Measurements from ENCODE around the gene CCT6B.

Gene CCT6B, protein sequence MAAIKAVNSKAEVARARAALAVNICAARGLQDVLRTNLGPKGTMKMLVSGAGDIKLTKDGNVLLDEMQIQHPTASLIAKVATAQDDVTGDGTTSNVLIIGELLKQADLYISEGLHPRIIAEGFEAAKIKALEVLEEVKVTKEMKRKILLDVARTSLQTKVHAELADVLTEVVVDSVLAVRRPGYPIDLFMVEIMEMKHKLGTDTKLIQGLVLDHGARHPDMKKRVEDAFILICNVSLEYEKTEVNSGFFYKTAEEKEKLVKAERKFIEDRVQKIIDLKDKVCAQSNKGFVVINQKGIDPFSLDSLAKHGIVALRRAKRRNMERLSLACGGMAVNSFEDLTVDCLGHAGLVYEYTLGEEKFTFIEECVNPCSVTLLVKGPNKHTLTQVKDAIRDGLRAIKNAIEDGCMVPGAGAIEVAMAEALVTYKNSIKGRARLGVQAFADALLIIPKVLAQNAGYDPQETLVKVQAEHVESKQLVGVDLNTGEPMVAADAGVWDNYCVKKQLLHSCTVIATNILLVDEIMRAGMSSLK

DNA sequence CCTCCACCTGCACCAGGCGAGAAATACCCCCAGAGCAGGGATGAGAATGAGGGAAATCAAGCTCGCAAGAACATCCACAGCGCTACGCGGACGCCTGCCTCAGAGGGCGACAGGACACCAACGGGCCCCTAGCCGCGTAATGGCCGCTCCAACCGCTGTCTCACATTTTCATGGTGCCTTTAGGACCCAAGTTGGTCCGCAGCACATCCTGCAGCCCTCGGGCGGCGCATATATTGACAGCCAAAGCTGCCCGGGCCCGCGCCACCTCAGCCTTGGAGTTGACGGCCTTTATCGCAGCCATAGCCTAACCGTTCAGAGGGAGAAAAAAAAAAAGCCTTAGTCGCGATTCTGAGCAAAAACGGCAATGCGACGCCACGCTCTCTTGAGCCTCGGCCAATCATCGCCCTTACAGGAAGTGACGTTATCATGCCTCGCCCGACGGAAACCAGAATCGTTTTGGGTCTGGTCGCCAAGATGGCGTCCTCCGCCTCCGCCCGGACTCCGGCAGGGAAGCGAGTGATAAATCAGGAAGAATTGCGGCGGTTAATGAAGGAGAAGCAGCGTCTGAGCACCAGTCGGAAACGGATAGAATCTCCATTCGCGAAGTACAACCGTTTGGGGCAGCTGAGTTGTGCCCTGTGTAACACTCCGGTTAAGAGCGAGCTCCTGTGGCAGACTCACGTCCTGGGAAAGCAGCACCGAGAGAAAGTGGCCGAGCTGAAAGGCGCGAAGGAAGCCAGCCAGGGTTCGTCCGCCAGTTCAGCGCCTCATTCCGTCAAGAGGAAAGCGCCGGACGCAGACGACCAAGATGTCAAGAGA lies at the start of gene CCT6B, which contains the start of gene ZNF830:
CCT6B (minus strand) TSS at position 368 of the 819 bp plus-strand sequence; CDS start at position 301, 67 bp downstream.
ZNF830 (plus strand) TSS at position 448 of the 819 bp plus-strand sequence; CDS start at position 475, 27 bp downstream.
- Histone ChIP-seq H2AFZ (ENCODE audit: low read depth) (peak within 1 kb of the TSS; percentile 87), H3K27ac (peak within 1 kb of the TSS; percentile 94), H3K79me2 (ENCODE audit: insufficient read depth, low read depth) (peaks cover 17% of the 10 kb centered on the region; the same call in 1 of the 2 replicates), H3K27me3 (ENCODE audit: insufficient read depth, low read depth) (no peaks in the 10 kb centered on the region), H3K9ac (peak within 1 kb of the TSS; percentile 95), H4K20me1 (ENCODE audit: insufficient read depth) (no peaks in the 10 kb centered on the region), H3K4me1 (ENCODE audit: low read depth, poor library complexity, severe bottlenecking) (peaks cover 20% of the 10 kb centered on the region), H3K4me2 (peak within 1 kb of the TSS; percentile 95), H3K4me3 (IDR thresholded peaks at IDR 0.05; ENCODE audit: insufficient read depth, low read depth, low read length) (peak within 1 kb of the TSS; percentile 32), H3K36me3 (ENCODE audit: insufficient read depth) (no peaks in the 10 kb centered on the region)
- TF ChIP-seq, protein P1, sequence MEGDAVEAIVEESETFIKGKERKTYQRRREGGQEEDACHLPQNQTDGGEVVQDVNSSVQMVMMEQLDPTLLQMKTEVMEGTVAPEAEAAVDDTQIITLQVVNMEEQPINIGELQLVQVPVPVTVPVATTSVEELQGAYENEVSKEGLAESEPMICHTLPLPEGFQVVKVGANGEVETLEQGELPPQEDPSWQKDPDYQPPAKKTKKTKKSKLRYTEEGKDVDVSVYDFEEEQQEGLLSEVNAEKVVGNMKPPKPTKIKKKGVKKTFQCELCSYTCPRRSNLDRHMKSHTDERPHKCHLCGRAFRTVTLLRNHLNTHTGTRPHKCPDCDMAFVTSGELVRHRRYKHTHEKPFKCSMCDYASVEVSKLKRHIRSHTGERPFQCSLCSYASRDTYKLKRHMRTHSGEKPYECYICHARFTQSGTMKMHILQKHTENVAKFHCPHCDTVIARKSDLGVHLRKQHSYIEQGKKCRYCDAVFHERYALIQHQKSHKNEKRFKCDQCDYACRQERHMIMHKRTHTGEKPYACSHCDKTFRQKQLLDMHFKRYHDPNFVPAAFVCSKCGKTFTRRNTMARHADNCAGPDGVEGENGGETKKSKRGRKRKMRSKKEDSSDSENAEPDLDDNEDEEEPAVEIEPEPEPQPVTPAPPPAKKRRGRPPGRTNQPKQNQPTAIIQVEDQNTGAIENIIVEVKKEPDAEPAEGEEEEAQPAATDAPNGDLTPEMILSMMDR (conservative IDR thresholded peaks at IDR 0.05; ENCODE audit: low read depth, low read length) = no peak

DNA sequence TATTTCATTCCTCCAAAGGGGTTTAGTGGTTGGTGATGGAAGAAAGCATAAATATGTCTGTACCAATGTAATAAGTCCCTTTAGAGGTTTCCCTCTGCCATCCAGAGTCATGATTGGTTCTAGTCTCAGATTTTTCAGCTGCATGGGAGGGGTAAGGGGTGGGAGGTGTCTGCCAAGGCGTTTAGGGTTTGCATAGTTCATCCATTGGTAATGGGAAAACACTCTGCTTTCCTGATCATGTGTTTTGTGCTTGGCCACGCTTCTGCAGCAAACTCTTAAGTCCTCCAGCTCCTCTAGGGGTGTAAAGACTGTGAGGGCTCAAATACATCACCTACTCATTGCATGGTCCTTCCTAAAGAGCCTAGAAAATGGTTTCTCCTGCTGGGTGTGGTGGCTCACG lies 48.8 kb upstream of the CCT6B start:
- no peaks in the 10 kb centered on the region for H4K20me1 ChIP-seq (ENCODE audit: insufficient read depth)
- H3K27me3 ChIP-seq (ENCODE audit: insufficient read depth, low read depth) = no peaks in the 10 kb centered on the region
- H3K4me2 ChIP-seq = no peak overlapping the region
- H3K4me3 ChIP-seq (IDR thresholded peaks at IDR 0.05; ENCODE audit: insufficient read depth, low read depth, low read length) = no peak overlapping the region
- no peaks in the 10 kb centered on the region for H3K79me2 ChIP-seq (ENCODE audit: insufficient read depth, low read depth)
- H3K9ac ChIP-seq = no peak overlapping the region
- H3K36me3 ChIP-seq (ENCODE audit: insufficient read depth) = no peaks in the 10 kb centered on the region
- TF ChIP-seq, protein P1 (conservative IDR thresholded peaks at IDR 0.05; ENCODE audit: low read depth, low read length) = no peak
- no peaks in the 10 kb centered on the region for H3K4me1 ChIP-seq (ENCODE audit: low read depth, poor library complexity, severe bottlenecking)
- no peak overlapping the region for H2AFZ ChIP-seq (ENCODE audit: low read depth)
- no peak overlapping the region for H3K27ac ChIP-seq

DNA sequence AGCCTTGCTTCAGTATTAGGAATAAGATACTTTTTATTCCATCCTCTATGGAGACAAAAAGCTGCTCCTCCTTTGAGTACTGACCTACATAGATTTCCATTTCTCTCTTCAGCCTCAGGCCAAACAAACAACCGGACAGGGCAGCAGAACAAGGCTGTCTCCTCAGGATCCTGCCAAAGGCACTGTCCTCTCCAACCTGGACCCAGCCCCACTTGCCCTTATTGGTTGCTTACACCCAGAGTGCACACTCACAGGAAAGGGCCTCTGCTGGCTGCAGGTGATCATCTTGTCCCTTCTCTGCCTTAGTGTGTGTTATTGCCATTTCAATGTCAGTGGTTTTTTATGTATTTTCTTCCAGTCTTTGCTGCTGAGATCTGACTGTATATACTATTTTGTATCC lies 45.7 kb upstream of the CCT6B start:
- TF ChIP-seq, protein P1 (conservative IDR thresholded peaks at IDR 0.05; ENCODE audit: low read depth, low read length) = no peak
- H3K27me3 ChIP-seq (ENCODE audit: insufficient read depth, low read depth) = no peaks in the 10 kb centered on the region
- no peaks in the 10 kb centered on the region for H3K36me3 ChIP-seq (ENCODE audit: insufficient read depth)
- no peak overlapping the region for H3K27ac ChIP-seq
- H3K79me2 ChIP-seq (ENCODE audit: insufficient read depth, low read depth) = no peaks in the 10 kb centered on the region
- H4K20me1 ChIP-seq (ENCODE audit: insufficient read depth) = no peaks in the 10 kb centered on the region
- H3K4me2 ChIP-seq = no peak overlapping the region
- no peak overlapping the region for H3K9ac ChIP-seq
- no peak overlapping the region for H3K4me3 ChIP-seq (IDR thresholded peaks at IDR 0.05; ENCODE audit: insufficient read depth, low read depth, low read length)
- H2AFZ ChIP-seq (ENCODE audit: low read depth) = no peak overlapping the region
- no peaks in the 10 kb centered on the region for H3K4me1 ChIP-seq (ENCODE audit: low read depth, poor library complexity, severe bottlenecking)

DNA sequence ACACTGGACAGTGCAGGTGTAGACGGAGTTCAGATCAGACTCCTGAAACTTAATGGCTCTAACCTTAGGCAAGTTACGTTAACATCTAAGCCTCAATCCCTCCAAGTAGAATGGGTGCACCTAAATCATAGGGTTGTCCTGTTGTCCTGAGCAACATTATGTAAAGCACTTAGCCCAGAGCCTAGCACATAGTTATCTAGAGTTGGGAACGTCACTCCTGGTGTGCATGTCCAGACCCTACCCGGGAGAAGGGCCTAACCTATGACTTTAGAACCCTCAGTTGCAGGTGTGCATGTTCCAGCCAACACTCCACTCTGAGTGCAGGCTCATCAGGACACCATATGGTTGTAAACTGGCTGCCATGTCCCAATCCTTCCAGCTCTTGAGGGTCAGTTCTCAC lies 45.1 kb upstream of the CCT6B start:
- TF ChIP-seq, protein P1 (conservative IDR thresholded peaks at IDR 0.05; ENCODE audit: low read depth, low read length) = no peak
- H2AFZ ChIP-seq (ENCODE audit: low read depth) = no peak overlapping the region
- H3K4me1 ChIP-seq (ENCODE audit: low read depth, poor library complexity, severe bottlenecking) = no peaks in the 10 kb centered on the region
- no peaks in the 10 kb centered on the region for H3K79me2 ChIP-seq (ENCODE audit: insufficient read depth, low read depth)
- H4K20me1 ChIP-seq (ENCODE audit: insufficient read depth) = no peaks in the 10 kb centered on the region
- no peak overlapping the region for H3K27ac ChIP-seq
- H3K27me3 ChIP-seq (ENCODE audit: insufficient read depth, low read depth) = no peaks in the 10 kb centered on the region
- H3K36me3 ChIP-seq (ENCODE audit: insufficient read depth) = no peaks in the 10 kb centered on the region
- no peak overlapping the region for H3K4me3 ChIP-seq (IDR thresholded peaks at IDR 0.05; ENCODE audit: insufficient read depth, low read depth, low read length)
- no peak overlapping the region for H3K4me2 ChIP-seq
- H3K9ac ChIP-seq = no peak overlapping the region
